LNCAP (cell line): ENCODE results near the gene KREMEN2.
A peak's percentile ranks its signal among the peaks of the same experiment; 100 is the strongest.

Source experiments
- CTCF ChIP-seq: fragments of 450-650 bp; IDR thresholded peaks from 2 replicates; pipeline ENCODE4 v1.5.1; 2017; ENCODE audit warnings: mild to moderate bottlenecking

The KREMEN2 gene

DNA sequence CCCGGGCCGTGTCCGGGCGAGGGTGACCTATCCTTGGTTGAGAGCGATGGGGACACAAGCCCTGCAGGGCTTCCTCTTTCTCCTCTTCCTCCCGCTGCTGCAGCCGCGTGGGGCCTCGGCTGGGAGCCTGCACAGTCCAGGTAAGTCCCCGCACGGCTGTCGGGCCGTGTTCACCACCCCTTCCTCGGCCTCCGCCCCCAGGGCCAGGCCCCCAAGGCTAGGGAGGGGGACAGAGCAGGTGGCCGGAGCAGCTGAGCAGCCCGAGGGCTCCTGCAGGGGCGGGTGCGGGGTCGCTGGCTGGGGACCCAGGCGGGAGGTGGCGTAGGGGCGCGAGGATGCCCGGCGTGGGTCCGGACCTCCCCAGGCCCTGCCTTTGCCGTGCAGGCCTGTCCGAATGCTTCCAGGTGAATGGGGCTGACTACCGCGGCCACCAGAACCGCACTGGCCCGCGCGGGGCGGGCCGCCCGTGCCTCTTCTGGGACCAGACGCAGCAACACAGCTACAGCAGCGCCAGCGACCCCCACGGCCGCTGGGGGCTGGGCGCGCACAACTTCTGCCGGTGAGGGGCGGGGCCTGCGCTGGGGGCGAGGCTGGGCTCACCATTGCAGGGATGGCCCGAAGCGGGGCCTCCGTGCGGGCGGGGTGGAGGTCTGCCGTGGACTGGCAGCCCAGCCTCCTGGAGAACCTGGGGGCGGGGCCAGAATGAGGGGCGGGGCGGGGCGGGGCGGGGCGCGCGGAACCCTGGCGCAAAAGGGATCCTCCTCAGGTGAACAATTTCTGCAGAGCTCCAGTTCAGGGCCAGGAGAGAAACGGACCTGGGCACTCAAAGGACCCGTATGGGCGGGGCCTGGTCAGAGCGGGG is 631 bp downstream of the KREMEN2 start:
- TF ChIP-seq CTCF = no peak

DNA sequence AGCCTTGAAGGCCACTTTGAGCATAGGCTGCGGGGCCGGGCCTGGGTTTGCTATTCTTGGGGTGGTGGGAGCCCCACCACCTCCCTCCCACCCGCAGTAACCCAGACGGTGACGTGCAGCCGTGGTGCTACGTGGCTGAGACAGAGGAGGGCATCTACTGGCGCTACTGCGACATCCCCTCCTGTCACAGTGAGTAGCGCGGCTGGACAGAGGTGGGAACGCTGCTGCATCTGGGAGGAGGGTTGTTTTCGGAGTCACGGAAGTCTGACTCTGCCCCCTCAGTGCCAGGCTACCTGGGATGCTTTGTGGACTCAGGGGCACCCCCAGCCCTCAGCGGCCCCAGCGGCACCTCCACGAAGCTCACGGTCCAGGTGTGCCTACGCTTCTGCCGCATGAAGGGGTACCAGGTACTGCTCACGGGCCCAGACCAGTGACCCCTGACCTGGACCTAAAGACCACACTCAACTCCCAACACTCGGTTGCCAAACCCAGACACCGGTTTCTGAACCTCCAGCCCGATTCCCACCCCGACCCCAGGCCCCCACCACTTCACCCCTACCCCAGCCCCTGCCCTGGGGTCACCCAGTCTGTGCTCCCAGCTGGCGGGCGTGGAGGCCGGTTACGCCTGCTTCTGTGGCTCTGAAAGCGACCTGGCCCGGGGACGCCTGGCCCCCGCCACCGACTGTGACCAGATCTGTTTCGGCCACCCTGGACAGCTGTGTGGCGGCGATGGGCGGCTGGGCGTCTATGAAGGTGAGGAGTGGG is 2.1 kb downstream of the KREMEN2 start:
- no peak for TF ChIP-seq CTCF

GRCh38 chr16:2966808-2967191 is 2.7 kb downstream of the KREMEN2 start:
- peak; percentile 21; the same call in 1 of the 2 replicates for TF ChIP-seq CTCF

- TF ChIP-seq CTCF = no peak
Observed at GRCh38 chr16:2967211-2967631, 3.1 kb downstream of the KREMEN2 start.

GRCh38 chr16:2967721-2968161 is 3.7 kb downstream of the KREMEN2 start:
- TF ChIP-seq CTCF = no peak

- TF ChIP-seq CTCF = no peak
Observed at GRCh38 chr16:2968368-2968737, 4.3 kb downstream of the KREMEN2 start.

DNA sequence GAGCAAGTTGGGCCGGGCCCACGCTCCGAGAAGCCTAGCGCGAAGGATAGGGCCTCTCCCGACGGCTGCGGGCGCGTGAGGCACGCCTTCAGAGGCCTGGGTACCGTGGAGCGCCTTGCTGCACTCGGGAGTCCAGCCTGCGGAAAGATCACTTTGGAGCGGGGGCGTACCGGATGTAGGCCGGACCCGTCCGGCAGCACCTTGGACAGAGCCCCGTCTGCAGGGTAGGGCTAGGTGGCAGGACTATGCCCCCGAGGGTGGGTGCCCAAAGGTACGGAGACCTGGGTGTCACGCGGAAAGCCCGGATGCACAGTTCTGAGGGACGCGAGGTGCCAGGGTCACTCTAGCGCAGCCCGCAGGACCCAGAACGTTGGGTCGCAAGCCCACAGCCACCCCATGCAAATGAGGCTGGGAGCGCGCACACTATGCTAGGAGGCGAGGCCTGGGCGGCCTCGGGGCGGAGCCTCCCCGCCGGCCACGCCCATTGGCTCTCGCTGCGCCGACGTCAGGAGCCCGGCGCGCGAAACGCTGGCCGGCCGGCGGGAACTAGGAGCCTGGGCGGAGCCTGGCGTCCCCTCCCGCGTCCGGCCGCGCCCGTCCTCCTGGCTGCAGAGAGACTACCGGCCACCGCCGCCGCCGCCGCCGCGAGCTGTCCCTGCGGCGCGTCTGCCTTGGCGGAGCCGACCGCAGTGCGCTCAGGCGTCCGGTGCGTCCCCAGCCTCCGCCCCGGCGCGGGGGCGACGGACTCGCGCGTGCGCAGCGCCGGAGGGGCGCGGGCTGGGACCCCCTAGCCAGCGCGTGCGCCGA is 4.9 kb downstream of the KREMEN2 start, which contains the start of gene PAQR4:
TSS of gene PAQR4 (plus strand) at position 611 of the 807 bp plus-strand sequence. CDS start 327 bp downstream, outside the sequence.
- no peak for TF ChIP-seq CTCF
